GM12873 (cell line): ENCODE measurements around the gene LARP4B.

Source experiments
- TF ChIP-seq, protein P1 (sequence below): IDR thresholded peaks from 2 replicates; pipeline ENCODE4 v1.5.1; 2012; ENCODE audit warnings: low read depth, mild to moderate bottlenecking, moderate library complexity, low read length, control low read depth; ENCODE audit not compliant: insufficient read depth; ENCODE audit errors: missing control alignments

LARP4B gene

GRCh38 chr10:829241-829640 lies 102.3 kb downstream of the LARP4B start:
- TF ChIP-seq, protein P1, sequence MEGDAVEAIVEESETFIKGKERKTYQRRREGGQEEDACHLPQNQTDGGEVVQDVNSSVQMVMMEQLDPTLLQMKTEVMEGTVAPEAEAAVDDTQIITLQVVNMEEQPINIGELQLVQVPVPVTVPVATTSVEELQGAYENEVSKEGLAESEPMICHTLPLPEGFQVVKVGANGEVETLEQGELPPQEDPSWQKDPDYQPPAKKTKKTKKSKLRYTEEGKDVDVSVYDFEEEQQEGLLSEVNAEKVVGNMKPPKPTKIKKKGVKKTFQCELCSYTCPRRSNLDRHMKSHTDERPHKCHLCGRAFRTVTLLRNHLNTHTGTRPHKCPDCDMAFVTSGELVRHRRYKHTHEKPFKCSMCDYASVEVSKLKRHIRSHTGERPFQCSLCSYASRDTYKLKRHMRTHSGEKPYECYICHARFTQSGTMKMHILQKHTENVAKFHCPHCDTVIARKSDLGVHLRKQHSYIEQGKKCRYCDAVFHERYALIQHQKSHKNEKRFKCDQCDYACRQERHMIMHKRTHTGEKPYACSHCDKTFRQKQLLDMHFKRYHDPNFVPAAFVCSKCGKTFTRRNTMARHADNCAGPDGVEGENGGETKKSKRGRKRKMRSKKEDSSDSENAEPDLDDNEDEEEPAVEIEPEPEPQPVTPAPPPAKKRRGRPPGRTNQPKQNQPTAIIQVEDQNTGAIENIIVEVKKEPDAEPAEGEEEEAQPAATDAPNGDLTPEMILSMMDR, result no peak

GRCh38 chr10:828191-828590 lies 103.3 kb downstream of the LARP4B start:
- TF ChIP-seq, protein P1, result no peak

GRCh38 chr10:824946-825345 lies 106.6 kb downstream of the LARP4B start:
- TF ChIP-seq, protein P1, result no peak

DNA sequence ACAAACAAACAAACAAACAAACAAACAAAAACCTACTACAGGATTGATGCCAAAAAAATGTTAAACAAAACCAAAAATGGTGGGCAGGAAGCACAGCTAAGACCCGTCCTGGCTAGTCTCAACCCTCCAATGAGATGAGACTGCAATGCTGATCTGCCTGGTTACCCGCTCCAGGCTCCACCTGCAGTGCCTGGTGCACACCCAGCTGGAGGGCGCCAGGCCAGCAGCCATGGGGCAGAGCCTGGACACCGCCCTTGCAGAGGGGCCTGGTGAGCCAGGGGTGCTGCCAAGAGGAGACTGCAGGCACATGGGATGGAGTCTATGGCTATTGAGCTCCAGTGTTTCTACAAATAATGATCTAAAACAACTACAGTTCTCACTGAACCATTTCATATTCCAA lies 107.0 kb downstream of the LARP4B start:
- TF ChIP-seq, protein P1, result no peak

DNA sequence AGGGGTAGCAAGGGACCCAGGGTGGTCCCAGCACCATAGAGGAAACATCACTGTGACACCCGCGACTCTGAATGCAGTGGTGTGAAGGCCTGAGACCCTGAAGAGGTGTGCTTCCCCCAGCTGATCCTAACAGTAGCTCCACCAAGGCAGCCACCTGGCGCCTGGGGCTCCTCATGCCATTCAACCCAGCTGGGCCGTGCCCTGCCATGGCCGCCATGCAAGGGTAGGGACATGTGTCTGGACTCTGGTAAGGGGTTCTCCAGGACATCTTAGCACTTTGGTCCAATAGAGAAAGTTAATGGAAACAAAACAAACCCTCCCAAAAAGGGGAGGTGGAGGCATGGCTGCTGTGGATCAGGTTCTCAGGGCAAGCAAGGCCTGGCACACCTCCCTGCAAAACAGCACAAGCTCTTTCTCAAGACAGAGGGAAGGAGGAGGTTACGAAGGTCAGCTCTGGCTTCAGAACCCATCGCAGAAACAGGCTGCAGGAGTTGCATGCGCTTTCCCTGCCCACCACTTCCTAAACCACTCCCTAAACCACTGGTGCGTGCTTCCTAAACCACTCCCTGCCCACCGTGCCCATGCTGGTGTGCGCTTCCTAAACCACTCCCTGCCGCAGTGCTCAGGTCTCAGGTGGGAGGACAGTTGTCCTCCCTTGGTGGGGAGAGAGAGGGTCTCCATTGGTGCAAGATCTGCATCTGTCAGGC lies 108.7 kb downstream of the LARP4B start:
- TF ChIP-seq, protein P1, result no peak

- TF ChIP-seq, protein P1, result no peak
These were observed 109.3 kb downstream of the LARP4B start for GRCh38 chr10:822197-822596.

GRCh38 chr10:821322-821721 lies 110.2 kb downstream of the LARP4B start:
- TF ChIP-seq, protein P1, result no peak
